Skeletal muscle cell (primary cell): Measurements from ENCODE around the gene NFATC2.

Experiments used
- DNase-seq: peaks from one replicate; pipeline ENCODE4 v3.0.0-alpha.2; 2010; ENCODE audit warnings: low read depth
- H3K4me3 ChIP-seq: 2 replicates; pipeline ENCODE4 v1.5.1; 2011; ENCODE audit warnings: low read depth, mild to moderate bottlenecking, control low read depth, low read length, moderate library complexity

The NFATC2 gene

DNA sequence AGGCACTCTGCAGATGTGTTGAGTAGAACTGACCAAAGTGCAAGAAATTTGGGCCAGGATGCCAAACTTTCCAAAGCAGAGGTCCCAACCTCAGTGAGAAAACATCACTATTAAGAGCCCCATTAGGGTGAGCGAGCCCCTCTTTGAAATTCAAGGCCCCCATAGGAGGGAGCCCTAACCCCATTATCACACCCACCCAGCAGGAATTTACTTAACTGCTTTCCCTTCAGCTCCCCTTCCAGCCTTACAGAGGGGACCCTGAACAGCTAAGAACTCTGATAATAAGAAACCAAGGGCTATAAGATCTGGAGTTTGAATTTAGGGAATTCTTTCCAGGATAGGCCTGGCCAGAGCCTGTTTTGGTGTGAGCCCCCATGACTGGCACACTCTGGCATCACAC, 130.6 kb downstream of the NFATC2 start:
- DNase-seq: no peak
- H3K4me3 ChIP-seq: no peak overlapping the region

DNA sequence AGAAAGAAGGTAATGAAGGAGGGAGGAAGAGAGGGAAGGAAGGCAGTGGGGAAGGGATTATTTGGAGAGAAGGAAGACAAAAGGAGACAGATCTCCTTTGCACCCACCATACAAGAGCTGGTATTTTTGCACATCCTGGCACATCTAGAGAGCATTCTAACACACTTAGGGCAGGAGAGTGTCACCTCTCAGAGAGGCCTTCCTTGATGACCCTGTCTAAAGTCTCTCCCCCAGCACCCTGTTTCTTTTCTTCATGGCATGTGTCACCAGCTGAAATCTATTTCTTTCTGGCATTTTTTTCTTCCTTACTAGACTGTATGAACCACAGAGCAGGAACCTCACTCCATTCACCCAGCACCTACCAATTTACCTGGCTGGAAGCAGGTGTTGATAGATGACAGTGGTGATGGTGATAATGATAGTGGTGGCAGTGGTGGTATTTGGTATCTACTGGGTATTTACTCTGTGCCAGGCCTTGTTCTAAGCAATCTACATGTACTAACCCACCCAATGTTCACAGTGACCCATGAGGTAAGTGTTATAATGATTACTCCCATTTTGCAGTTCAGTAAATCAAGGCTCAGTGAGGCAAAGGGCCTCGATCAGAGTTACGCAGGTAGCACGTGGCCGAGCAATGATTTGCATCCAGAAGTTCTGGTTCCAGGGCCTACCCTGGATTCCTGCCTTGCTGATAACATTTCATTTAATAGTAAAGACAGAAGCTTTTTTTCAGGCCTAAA, 131.8 kb downstream of the NFATC2 start:
- no peak for DNase-seq
- no peak overlapping the region for H3K4me3 ChIP-seq

DNA sequence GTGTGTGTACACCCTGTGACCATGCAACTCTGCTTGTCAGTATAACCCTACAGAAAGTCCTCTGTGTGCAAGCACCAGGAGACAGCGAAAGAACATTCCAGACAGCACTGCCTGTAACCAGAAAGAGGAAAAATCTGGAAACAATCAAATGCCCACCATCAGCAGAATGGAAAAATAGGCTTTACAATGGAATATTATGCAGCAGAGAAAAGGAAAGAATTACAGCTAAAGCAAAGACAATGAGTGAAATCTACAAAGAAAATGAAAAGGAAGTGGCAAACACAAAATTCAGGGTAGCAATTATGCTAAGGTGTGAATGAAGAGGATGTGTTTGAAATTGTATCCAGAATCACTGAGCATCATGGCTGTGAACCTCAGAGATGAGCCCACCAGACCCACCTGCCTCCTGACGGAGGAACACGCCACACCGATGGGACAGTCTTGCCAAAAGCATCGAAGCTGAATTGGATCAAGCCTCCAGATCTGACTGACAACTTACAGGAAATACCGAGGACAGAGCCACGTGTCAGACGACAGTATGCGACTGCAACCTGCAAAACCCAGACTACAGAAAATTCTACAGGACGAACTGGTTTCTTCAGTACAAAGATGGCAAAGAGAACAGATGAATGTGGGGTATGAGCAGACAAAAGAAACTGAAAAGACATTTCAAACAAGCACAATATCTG, 133.2 kb downstream of the NFATC2 start:
- no peak overlapping the region for H3K4me3 ChIP-seq
- no peak for DNase-seq

DNA sequence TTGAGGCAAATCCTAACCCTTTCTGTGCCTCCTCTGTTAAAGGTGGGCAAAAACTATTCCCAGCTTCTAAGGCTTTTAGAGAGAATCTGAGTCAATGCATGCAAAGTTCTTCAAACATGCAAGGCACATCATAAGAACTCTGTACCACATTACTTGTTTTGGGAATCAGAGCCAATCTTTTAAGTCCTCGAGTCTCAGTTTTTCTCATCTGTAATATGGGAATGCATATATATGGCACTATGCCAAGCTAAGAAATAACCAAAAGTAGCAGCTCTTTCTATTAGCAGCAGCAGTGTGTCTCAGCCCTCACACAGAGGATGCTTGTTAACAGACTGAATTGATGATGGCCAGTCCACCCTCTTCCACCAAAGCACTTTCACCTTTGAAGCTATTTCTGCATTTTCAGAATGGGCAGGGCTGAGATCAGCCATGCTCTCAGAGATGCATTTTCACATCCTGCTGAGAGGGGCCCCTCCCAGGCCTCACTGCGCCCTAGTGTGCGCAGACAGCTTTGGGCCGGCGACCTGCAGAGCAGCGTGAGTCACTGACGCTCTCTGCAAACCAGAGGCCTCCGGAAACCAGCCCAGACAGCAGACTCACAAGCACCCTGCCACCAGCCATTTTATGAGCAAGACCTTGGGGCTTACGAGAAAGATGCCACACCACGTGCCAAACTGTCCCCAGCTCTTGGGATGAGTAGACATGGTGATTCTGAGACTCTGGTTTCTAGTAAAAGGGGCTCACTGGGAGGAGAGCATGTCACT, 138.0 kb downstream of the NFATC2 start:
- H3K4me3 ChIP-seq: no peak overlapping the region
- no peak for DNase-seq

DNA sequence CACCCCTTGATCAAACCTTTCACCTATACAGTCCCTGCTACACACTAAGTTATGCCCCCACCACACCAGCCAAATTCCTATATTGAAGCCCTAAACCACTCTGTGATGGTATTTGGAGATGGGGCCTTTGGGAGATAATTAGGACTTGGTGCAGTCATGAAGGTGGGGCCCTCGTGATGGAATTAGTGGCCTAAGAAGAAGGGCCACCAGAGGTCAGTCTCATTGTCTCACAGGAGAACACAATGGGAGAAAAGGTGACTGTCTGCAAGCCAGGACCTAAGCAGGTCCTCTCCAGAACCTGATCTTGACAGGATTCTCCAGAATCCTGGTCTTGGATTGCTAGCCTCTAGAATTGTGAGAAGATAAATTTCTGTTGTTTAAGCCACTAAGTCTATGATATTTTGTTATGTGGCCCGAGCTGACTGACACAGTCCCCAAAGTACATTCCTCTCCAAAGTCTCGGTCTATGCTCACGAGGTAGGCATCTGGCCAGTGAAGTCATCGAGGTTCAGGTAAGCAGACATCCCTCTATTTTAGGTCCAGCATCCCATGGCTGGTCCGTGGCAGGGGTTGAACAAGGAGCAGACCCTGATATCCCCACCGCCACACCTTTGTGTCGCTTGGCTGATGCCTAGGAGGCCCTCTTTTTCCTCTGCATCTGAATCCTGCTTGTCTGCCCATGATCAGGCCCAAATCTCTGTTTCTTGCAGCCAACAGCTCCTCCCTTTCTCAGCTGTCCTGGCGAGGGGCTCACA, 138.9 kb downstream of the NFATC2 start:
- no peak for DNase-seq
- H3K4me3 ChIP-seq: no peak overlapping the region

DNA sequence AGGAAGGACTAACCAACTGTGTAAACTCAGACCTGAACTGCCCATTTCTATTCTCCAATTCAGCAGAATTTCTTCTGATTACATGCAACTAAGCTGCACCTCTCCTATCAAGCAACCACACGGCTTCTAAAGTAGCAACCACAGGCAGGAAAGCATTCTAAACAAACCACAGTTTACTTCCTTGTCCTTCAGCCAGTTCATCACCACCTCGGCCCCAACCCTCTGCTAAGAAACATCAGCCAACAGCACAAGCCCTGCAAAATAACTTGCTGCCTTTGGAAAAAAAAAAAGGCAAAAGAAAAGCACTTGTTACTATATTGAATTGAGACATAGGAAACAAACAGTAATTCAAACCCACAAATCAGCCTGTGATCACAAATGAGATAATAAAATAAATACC, 140.3 kb downstream of the NFATC2 start:
- DNase-seq: no peak
- no peak overlapping the region for H3K4me3 ChIP-seq

DNA sequence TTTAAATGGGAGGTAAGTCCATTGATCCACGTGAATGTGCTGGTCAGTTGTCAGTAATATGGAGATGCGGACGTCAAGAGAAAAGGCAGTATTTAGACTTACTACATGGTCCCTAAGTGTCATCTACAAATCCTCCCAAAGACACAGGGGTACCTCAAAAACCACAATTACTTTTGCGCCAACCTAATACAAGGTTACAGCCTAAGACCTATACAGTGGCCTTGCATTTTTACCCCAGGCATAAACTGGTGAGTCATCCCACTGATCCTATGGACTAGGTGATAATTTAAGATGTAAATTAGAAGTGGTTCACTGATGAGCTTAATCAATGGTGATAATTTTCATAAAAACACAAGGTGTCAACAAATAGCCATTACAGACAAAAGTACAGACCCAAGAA, 141.0 kb downstream of the NFATC2 start:
- H3K4me3 ChIP-seq: no peak overlapping the region
- DNase-seq: no peak

DNA sequence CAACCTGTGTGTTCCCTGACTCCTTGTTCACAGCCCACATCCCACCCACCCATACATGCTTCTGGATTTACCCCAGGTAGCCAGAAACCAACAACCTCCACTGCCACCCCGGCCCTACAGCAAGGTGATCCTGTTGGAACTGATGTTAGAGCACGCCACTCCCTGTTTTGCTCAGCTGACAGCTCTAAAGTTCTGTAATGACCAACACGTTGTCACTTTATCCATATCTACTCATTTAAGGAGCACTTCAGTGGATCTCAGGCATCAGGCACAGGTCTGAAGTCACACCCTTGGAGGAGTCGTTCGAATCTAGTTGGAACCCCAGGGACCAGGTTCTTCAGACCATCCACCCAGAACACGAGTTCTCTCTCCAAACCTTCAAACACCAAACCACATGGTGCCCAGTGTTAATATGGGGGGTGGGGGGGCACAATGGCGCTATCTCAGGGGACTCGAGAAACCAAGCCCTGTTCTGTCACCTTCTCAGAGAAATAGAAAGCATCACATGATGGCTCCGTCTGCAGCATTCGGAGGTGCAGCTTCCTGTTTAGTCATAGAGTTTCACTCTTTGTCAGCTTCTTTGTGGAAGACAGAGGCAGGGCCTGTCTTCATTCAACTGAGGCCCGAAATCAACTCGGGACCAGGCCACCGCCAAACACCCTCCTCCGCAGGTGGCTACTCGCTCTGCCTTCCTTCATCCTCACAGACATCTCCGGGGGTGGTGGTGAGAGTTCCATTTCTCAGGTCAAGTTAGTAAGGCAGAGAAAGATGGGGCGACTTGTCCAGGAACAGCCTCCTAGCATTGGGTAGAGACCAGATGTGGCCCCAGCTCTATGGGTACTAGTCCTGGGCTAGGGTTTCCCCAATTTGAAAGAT, 142.2 kb downstream of the NFATC2 start:
- DNase-seq: no peak
- H3K4me3 ChIP-seq: no peak overlapping the region

DNA sequence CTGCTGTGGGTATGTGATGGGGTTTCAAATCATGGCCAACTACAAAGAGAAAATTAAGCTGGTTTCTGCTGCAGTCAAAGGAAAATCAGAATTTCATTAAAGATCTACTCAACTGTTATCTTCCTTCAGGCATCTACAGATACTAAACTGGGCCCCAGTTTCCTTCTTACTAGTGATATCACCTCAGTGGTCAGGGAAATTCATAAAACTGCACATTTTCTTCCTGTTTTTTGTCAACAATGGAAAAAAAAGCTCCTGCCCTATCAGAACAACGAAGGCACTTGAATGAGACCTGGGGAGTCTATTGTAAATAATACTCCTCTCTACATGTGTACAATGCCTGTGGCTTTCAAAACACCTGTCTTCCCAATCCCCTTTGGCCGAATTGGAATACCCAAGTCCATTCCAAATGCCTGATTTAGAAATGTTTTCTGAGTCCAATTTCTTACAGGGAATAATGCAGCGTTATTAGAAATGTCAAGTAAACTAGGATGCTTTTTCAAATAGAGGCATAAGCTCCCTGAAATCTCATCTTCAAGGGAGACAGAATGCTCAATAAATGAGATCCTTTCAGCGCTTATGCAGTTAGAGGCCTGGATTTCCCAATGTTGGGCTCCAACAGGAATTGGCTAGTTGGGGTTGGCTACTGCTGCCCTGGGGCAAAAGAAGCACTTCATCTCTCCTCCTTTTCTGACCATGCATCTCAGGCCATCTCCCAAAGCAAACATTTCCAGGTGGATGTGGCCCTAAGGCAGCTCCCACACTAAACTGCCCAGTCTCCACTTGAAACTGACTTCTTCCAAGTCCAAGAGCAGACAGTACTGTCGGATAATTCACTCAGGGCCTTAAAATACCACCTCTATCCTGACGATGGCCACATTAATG, 143.3 kb downstream of the NFATC2 start:
- DNase-seq: no peak
- H3K4me3 ChIP-seq: no peak overlapping the region

DNA sequence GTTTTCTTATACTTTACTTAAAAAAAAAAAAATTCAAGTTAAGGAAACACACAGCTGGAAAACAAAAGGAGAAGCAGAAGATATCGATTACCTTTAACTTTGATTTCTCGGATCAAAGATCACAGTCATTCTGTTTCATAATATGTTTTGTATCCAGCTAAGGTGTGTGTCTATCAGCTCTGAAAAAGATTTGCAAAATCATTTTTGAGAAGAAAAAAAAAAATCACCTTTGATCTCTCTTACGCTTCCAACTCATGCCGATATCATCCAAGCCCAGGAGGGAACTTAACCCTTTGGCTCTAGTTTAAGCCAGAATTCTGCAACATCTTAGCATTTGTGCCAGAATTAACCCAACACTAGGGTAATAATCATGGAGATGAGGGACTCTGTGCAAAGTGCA, 144.0 kb downstream of the NFATC2 start:
- no peak for DNase-seq
- no peak overlapping the region for H3K4me3 ChIP-seq

DNA sequence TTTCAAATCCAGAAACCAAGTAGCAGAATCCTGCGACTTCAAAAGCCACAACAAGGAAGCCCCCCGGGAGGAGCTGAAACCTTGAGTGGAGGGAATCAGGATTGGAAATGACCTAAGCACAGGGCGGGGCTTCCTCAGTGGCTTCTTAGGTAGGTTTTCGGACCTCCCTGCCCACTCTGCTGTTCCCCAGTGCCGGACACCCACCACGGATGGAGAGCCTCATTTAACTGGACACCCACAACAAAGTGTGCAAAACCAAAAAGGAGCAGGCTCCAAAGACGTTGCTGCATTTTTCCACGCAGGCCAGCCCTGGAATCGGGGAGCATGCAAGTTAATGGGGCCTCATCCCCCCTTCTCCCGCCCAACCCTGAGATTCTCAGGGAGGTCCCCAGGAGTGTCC, 144.4 kb downstream of the NFATC2 start:
- no peak overlapping the region for H3K4me3 ChIP-seq
- no peak for DNase-seq

DNA sequence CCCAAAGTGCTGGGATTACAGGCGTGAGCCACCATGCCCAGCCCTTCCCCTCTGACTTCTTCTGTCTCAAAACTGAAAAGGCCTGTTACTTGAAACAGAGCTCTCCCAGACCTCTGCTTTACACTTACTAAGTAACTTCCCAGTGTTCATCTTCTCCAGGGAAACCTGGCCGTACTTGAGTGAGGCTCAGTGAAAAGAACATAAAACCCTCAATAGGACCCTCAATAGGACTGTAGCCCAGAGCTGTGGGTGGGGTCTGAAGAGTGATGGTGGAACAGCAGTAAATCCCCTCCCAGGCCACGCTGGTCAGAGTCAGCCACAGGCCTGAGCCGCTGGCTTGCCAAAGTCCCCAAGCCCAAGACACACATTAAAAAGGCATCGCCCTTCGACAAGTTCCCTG, 145.4 kb downstream of the NFATC2 start:
- H3K4me3 ChIP-seq: no peak overlapping the region
- no peak for DNase-seq

DNA sequence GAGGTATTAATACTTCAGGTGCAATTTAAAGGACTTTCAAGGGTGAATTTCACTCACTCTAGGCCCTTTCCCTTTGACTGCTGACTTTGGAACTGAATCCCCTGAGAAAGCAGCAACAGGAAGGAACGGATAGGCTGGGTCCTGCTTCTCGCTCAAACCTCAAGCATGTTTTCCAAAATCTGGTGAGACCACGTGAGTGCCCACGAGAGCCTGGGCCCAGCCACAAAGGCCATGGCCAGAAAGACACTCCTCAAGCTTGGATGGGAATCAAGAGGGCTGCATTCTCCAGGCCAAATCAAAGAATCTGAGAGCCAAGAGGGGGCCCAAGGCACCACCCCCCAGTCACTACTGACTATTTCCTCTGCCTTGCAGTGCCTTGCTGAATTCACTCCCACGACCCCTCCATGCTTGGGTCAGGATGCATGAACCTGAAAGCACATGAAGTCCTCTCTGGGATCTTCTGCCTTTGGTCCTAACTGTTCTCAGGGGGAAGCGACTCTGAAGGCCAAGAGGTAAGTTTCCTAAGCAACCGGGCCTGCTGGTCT, 146.1 kb downstream of the NFATC2 start:
- no peak for DNase-seq
- H3K4me3 ChIP-seq: no peak overlapping the region

DNA sequence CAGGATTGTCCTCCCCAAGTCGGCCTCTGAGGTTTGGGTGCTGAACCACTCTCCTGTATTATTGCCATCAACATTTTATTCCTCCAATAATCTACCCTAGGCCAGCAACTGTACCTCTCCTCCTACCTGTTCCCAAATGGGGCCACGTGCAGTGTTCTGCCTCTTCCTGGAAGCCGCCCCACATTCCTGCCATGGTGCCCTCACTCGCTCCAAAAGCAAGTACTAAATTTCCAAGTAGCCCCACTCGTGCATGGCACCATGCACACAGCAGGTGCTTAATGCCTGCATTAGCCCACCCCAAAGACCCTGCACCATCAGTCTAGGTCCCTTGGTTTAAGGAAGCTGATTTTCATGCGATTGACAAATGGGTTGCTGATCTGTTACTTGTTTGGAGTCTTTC, 147.8 kb downstream of the NFATC2 start:
- H3K4me3 ChIP-seq: no peak overlapping the region
- no peak for DNase-seq

DNA sequence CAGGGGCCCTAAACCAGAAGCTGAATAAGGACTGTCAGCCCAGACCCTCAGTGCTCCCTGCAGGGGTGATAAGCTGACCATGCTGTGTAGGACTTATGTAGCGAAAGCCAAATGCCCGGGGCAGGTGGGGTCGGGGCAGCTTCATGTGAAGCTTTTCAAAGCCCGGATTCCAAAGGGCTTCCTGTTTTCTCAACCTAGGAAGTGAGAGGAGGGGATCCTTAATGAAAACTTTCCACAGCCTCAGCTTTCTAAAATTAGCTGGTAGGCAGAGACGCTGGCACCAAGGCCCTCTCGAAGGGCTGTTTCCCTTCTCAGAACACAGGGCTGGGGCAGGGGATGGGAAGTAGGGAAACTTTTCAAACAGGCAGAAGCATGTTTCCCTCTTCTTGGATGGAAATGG, 148.9 kb downstream of the NFATC2 start:
- H3K4me3 ChIP-seq: no peak overlapping the region
- no peak for DNase-seq

DNA sequence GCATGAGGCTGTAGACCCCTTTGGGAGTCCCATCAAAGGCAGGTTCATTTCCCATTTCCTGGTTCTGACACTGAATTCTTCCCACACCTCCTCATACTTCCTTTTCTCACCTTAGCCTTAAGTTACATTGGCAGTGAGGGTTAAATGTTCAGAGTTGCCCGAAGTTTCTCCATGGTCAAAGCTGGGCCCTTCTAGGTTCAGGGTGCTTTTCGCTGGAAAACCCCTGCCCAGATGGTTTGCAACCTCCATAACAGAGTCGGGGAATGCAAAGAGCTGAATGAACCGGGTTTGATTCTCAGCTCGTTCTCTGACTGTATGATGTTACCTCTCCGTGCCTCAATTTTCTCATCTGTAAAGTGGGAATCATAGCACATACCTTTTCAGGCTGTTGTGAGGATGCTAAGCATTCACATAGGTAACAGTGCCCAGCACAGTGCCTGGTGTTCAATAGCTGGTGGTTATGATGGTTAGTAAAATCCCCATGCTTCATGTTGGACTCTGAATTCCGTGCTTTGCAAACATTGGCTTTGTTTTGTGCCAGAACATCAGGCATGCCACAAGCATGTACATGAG, 149.8 kb downstream of the NFATC2 start:
- no peak for DNase-seq

DNA sequence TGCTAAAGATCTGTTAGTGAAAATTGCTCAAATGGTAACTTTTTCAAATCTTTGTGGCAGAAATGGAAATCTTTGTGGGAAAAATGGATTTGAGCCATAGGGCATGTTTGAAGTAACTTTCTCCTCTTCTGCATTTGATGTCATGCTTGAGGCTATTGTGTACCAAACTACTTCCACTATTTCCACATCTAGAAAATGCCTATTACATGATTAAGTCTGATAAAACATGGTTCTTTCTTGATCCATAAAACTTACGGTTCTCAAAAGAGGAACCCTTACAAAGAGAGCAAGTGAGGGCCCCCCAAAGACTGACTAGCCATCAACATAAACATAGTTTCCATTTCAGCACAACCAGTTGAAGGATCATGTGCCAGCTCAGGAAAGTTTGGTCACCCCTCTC, 150.6 kb downstream of the NFATC2 start:
- no peak overlapping the region for H3K4me3 ChIP-seq
- DNase-seq: no peak

More for the DNA sequence above, 149.8 kb downstream of the NFATC2 start:
- no peak overlapping the region for H3K4me3 ChIP-seq
